MM.1S (cell line): ENCODE data around the gene RPL35.

Experiments
- CTCF ChIP-seq: fragments of 300-600 bp; sonication (generic); IDR thresholded peaks from 2 replicates; pipeline ENCODE4 v1.5.1; 2016; ENCODE audit warnings: antibody characterized with exemption, low read length, mixed read lengths
- EZH2 ChIP-seq: fragments of 300-600 bp; sonication (generic); optimal IDR thresholded peaks from 2 replicates; pipeline ENCODE3; 2017; ENCODE audit warnings: low read depth, mild to moderate bottlenecking, antibody characterized with exemption, low read length, mixed read lengths

- TF ChIP-seq CTCF (no peak), EZH2 (no peak)
These were observed 9.4 kb upstream of the RPL35 start for GRCh38 chr9:124871156-124871561.
